H7 (cell line): ENCODE measurements around the gene AOC3. TPM values are rescaled to one million over a fixed set of nuclear protein-coding genes. Genes with fewer than 3 reads are reported as not detected.

Source experiments
- DNase-seq: peaks from one replicate; pipeline ENCODE4 v3.0.0; 2012
- H3K27me3 ChIP-seq: 2 replicates; pipeline ENCODE4 v1.6.0; 2011; ENCODE audit warnings: mild to moderate bottlenecking, low read length; ENCODE audit not compliant: control insufficient read depth, insufficient read depth
- H3K36me3 ChIP-seq: replicated peaks from 2 replicates; pipeline ENCODE4 v1.5.1; 2011; ENCODE audit warnings: low read length; ENCODE audit not compliant: control insufficient read depth, insufficient read depth
- H3K4me3 ChIP-seq: 2 replicates; pipeline ENCODE4 v1.5.1; 2011; ENCODE audit warnings: low read depth, mild to moderate bottlenecking, control low read depth, low read length, moderate library complexity; ENCODE audit not compliant: insufficient read depth
- total RNA-seq: library from RNA; depleted of rRNA; stranded (reverse); fragments of >200 nt; shearing (Covaris generic); gene quantifications from 2 replicates; pipeline ENCODE4 v1.2.3, GENCODE V29; 2014; rRNA removed

Gene AOC3
- total RNA-seq = 0.31 and 3.5 TPM in 2 replicates

GRCh38 chr17:42850954-42851353 is at the start of gene AOC3:
Gene AOC3, plus strand, starts transcription at chr17:42851199. Its CDS starts 145 bp downstream, at chr17:42851344.
- Histone ChIP-seq H3K4me3 (no peak within 1 kb of the TSS), H3K36me3 (no peaks in the 10 kb centered on the region), H3K27me3 (no peaks in the 10 kb centered on the region)
- peak; percentile 72 for DNase-seq

- DNase-seq = no peak
- peaks cover 3% of the 10 kb centered on the region for H3K27me3 ChIP-seq
- H3K36me3 ChIP-seq = no peaks in the 10 kb centered on the region
- no peak overlapping the region for H3K4me3 ChIP-seq
Measured at GRCh38 chr17:42803074-42803883, 47.7 kb upstream of the AOC3 start.

GRCh38 chr17:42804918-42805367 is 46.1 kb upstream of the AOC3 start:
- Histone ChIP-seq H3K4me3 (no peak overlapping the region), H3K36me3 (no peaks in the 10 kb centered on the region), H3K27me3 (no peaks in the 10 kb centered on the region; the same call in none of the 2 replicates)
- DNase-seq = no peak

GRCh38 chr17:42806249-42806648 is 44.8 kb upstream of the AOC3 start:
- Histone ChIP-seq H3K4me3 (no peak overlapping the region), H3K27me3 (no peaks in the 10 kb centered on the region; the same call in none of the 2 replicates), H3K36me3 (peaks cover 6% of the 10 kb centered on the region)
- DNase-seq = no peak

- no peak for DNase-seq
Measured at GRCh38 chr17:42809250-42809649, 41.7 kb upstream of the AOC3 start.

GRCh38 chr17:42814633-42815399 is 36.2 kb upstream of the AOC3 start:
- peaks cover 45% of the 10 kb centered on the region for H3K36me3 ChIP-seq
- no peak overlapping the region for H3K4me3 ChIP-seq
- DNase-seq = no peak
- H3K27me3 ChIP-seq = no peaks in the 10 kb centered on the region

More at GRCh38 chr17:42809250-42809649, 41.7 kb upstream of the AOC3 start:
- Histone ChIP-seq H3K4me3 (no peak overlapping the region), H3K27me3 (no peaks in the 10 kb centered on the region), H3K36me3 (peaks cover 11% of the 10 kb centered on the region)

- peaks cover 39% of the 10 kb centered on the region for H3K36me3 ChIP-seq
- no peak overlapping the region for H3K4me3 ChIP-seq
- DNase-seq = no peak
- H3K27me3 ChIP-seq = no peaks in the 10 kb centered on the region
Measured at GRCh38 chr17:42817866-42818265, 33.1 kb upstream of the AOC3 start.

- H3K36me3 ChIP-seq = peaks cover 39% of the 10 kb centered on the region
- no peak for DNase-seq
- H3K27me3 ChIP-seq = no peaks in the 10 kb centered on the region
- no peak overlapping the region for H3K4me3 ChIP-seq
Measured at GRCh38 chr17:42818379-42818778, 32.6 kb upstream of the AOC3 start.

GRCh38 chr17:42819939-42820535 is 31.0 kb upstream of the AOC3 start:
- Histone ChIP-seq H3K4me3 (no peak overlapping the region), H3K27me3 (no peaks in the 10 kb centered on the region), H3K36me3 (peaks cover 30% of the 10 kb centered on the region)
- peak; percentile 86 for DNase-seq

- H3K36me3 ChIP-seq = peaks cover 23% of the 10 kb centered on the region
- H3K27me3 ChIP-seq = no peaks in the 10 kb centered on the region
- H3K4me3 ChIP-seq = no peak overlapping the region
- no peak for DNase-seq
Measured at GRCh38 chr17:42821176-42821575, 29.8 kb upstream of the AOC3 start.

GRCh38 chr17:42827472-42827871 is 23.5 kb upstream of the AOC3 start:
- no peak for DNase-seq
- H3K27me3 ChIP-seq = no peaks in the 10 kb centered on the region; the same call in 1 of the 2 replicates
- H3K36me3 ChIP-seq = no peaks in the 10 kb centered on the region
- H3K4me3 ChIP-seq = no peak overlapping the region

GRCh38 chr17:42830971-42831370 is 20.0 kb upstream of the AOC3 start:
- Histone ChIP-seq H3K4me3 (no peak overlapping the region), H3K27me3 (no peaks in the 10 kb centered on the region; the same call in 1 of the 2 replicates), H3K36me3 (peaks cover 7% of the 10 kb centered on the region)
- DNase-seq = no peak

GRCh38 chr17:42832213-42832933 is 18.6 kb upstream of the AOC3 start:
- no peak for DNase-seq
- H3K27me3 ChIP-seq = no peaks in the 10 kb centered on the region; the same call in 1 of the 2 replicates
- H3K36me3 ChIP-seq = peaks cover 12% of the 10 kb centered on the region
- peak overlapping the region; percentile 99 for H3K4me3 ChIP-seq
